ENCODE measurements around the gene IMMP2L. TPM values are rescaled to one million over a fixed set of nuclear protein-coding genes. Genes with fewer than 3 reads are reported as not detected.

IMMP2L gene
- total RNA-seq, 2 experiments from 2014 or later: 14.7 to 15.1 TPM

DNA sequence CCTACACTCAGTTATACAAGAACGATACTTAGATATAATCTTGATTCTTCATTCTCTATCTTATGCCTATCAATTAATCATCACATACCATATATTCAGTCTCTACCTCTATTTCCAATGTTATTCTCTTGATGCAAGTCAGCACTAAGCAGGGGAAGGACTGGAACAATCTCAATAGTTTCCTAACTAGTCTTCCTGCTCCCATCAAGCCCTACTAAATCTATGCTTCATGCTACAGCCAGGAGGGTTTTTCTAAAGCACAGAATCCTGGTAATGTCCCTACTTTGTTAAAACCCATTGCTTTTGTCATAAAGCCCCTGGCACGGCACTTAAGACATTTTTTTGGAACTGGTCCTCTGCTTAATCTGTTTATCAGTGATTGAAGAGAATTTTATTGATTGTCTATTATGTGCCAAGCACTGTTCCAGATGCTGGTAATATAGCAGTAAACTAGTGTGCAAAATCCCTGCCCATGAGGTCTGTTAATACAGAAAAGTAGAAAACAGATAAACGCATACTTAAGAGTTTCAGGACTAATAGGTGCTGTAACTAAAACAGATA lies 794.7 kb downstream of the IMMP2L start:
- ChIA-PET CTCF (no interaction called here), POLR2A (no interaction called here)

DNA sequence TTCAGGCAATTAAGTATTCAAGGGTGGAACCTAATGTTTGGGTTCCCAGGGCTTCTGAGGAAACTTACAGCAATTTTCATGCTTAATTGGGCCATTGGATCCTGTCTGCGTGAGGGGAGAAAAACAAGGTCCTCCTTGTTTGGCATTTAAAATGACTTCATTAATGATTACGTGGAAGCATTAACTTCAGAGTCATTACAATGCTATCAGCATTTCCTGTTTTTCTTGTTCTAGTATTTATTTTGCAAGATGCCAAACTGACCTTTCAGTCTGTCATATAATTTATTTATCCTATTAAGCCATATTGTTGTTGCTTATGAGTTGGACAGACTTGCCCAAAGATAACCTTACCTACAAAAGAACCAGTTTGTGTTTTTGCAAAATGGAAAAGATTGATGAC lies 795.4 kb downstream of the IMMP2L start:
- POLR2A ChIA-PET: no interaction called here
- CTCF ChIA-PET: no interaction called here

DNA sequence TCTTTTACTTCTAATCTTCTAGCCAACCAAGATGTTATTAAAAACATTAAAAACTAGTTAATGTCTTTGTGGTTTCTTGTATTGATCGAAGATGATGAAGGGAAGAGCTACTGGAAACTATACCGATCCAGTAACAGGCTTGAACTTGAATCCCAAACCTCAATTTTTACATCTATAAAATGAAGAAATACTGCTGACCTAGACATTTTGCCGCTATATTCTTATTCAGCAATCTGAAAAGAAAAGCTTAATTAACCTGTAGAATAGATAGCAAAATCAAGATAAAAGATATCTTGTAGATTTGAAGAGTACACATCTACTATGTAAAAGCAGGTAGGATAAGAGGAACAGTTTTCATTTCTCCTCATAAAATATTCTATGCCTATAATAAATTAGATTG lies 797.4 kb downstream of the IMMP2L start:
- CTCF ChIA-PET: no interaction called here
- POLR2A ChIA-PET: no interaction called here

DNA sequence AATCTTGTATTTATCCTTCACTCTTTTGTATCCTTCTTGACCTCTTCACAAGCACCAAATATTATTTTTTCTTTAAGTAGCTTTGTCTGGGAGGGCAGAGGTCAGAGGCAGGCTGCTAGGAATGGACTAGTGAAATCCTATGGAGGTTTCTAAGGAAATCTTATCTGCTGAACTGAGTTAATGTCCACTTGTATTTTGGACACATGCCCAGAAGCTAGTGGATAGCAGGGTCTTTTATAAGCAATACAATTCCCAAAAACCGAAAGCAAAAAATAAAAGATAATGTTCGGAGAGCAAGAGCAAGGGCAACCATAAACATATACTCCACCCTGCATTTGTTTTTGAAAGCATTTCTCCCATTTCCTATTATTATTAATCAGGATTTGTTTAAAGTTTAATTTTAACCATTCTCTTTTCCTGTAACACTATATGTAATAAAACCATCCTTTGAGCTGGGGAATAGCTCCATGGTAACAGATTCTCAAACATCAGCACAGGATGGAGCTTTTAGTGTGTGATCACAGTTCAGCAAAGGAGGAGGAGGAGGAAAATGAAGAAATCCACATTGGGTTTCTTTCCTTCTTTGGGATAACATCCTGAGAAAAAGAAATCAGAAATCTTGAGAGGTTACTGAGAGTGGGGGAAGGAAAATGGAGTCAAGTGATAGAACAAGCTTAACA lies 799.6 kb downstream of the IMMP2L start:
- POLR2A ChIA-PET: no interaction called here
- CTCF ChIA-PET: no interaction called here

DNA sequence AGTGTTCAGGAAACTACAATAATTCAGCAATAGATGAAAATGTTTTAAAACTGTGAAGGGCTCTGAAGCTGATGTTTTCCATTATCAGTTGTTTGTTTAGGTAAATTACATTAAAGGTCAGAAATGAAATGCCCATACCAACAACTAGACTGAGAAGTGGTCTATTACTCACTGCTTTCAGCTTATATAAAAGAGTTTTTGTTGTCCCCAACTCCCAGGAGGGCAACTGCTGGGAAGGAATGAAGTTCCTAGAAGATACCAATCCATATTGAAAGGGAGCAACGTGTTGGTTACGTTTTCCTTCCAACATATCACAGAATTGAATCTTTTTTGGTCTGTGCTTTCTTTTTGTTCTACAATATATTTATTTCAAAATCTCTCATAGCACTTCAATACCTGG lies 802.0 kb downstream of the IMMP2L start:
- CTCF ChIA-PET: no interaction called here
- POLR2A ChIA-PET: no interaction called here

DNA sequence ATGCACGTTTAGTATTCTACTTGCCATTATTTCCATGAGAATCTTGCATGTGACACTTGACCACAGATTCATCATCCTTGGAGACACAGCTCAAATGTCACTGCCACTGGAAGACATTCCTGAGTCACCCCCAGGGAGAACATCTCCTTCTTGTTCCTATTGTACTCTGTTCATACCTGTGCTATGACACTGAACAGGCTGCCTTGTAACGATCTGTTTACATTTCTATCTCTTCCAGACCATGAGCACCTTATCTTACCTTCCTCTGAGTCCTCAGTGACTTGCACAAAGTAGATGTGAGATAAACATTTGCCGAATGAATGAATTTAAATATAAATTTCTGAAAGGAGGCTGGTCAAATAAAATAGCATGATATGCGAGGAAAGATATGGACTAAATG lies 803.2 kb downstream of the IMMP2L start:
- POLR2A ChIA-PET: no interaction called here
- CTCF ChIA-PET: interaction anchor here (0.6 kb wide), 1 partner anchor 14 kb away, joined by 3 read pairs; no protein-coding TSS in a partner anchor

DNA sequence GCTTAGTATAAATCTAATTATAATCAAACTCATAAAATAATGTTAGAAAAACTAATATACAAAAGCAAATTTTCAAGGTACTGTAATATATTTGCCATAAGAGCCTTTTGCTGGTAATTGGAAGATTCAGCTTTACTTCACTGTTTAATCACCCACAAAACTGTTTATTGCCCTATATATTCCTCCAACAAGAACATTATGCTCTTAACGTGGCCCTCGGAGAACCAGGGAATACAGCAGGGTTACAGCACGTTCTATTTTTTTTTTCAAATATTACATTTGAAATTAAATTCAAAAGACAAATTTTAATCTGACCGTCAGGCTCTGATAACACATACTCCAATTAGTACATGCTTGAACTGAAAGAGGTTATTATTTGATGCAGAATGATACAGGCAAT lies 807.6 kb downstream of the IMMP2L start:
- ChIA-PET POLR2A (no interaction called here), CTCF (no interaction called here)

DNA sequence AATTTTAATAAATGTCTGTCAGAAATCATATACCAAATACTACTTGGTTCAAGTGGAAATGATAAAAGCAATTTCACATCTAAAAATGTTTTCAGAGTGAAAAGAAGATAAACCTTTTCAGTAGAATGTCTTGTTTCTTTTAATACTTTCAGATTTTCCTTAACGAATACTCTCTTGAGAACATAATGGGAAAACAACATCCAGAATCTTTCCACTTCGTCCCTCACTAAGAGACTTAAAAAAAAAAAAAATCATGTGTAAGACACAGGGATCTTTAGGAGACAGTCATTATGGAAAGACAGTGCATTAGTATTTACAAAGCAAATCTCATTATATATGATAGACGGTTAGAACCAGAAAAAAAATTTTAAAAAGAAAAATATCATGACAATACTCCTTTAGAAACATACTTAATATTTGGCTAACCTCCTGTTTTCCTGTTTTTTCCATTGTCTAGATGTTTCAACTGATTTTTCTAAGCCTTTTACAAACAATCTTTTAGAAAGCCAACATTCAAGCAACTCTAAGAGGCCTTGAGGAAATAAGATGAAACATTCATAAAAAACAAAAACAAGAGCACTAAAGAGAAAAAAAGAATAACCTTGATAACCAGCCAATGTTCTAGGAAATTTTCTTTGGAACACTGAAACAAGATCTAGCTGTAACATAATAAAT lies 811.2 kb downstream of the IMMP2L start:
- CTCF ChIA-PET: no interaction called here
- POLR2A ChIA-PET: no interaction called here

DNA sequence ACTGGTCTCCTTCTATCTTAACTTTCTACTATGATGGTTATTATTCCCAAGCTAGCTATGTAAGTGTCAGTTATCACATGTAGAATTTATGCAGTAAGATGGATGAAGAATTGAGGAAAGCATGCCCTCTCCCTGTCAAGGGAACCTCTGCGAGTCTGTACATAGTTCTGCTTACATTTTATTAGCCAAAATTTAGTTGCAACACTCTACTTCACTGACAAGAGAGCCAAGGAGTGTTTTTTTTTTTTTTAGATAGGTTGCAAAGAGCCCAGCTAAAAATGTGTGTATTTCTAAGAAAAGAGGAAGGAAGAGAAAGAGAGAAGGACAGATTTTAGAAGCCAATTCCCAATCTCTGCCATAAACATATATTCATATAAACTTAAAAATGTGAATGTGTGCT lies 829.1 kb downstream of the IMMP2L start:
- CTCF ChIA-PET: no interaction called here
- POLR2A ChIA-PET: no interaction called here

DNA sequence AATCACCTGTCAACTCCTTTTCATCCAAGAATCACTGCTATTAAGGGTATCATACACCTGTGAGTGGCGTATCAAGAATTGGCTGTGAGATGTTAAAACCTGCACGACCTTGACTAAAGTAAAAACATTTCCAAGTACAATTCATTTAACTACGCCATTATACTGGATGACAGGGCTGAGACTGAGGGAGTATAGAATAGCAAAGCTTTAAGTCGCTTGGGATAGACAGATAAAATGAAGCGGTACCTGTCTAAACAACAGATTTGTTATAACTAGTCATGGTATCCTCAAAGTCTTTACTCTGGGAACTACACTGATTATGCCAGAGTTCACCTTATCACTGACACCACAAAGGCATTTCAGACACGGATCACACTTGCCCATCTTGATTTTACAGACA lies 837.5 kb downstream of the IMMP2L start:
- POLR2A ChIA-PET: no interaction called here

DNA sequence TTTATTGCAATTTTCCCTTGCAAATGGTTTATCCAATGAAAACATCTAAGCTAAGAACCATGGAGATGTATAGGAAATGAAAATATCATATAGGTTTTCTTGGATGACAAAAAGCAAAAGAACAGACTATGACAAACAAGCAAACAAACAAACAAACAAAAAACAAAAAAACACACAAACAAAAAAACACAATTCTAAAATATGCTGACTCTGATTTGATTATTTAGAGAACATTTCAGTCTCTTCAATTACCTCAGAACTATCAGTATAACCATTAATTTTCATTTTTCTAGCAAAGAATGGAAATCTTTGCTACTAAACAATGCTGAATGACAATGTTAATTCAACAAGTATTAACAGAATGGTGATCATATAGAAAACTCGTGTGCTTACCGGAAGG lies 840.9 kb downstream of the IMMP2L start:
- CTCF ChIA-PET: no interaction called here
- POLR2A ChIA-PET: no interaction called here

More for the DNA sequence above, 837.5 kb downstream of the IMMP2L start:
- CTCF ChIA-PET: no interaction called here

DNA sequence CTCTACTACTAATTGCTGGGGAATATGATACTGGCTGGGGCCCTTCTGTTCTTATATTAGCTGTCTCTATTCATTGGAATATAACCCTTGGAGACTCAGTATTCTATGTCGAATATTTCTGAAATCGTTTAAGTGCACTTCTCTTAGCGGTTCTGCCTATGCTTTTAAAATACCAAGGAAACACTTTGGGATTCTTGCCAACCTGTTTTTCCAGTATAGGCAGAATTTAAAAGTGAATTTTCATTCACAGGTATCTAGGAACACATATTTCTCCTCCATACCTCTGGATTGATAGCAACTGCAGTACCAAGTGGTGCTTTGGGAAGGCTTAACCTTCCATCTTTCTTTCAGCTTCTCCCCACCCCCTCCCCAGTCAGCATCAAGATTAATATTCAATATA lies 841.7 kb downstream of the IMMP2L start:
- ChIA-PET CTCF (no interaction called here), POLR2A (no interaction called here)

DNA sequence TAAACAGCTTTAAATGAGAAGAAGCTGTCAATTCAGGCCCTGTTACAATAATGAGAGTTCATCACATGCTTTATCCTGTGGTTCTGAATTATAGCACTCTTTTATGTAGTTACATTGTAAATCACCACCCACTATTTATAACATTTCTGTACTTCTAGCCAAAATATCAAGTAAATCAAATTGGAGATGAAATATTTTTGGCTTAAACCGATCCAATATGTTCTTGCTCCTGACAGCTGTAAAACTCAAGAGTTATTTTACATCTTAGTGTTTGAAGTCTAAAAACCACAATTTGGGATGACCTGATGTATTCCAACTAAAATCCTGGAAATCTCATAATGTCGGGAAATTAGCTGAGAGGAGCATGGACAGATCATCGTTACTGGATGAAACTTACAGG lies 842.6 kb downstream of the IMMP2L start:
- CTCF ChIA-PET: no interaction called here
- POLR2A ChIA-PET: no interaction called here

DNA sequence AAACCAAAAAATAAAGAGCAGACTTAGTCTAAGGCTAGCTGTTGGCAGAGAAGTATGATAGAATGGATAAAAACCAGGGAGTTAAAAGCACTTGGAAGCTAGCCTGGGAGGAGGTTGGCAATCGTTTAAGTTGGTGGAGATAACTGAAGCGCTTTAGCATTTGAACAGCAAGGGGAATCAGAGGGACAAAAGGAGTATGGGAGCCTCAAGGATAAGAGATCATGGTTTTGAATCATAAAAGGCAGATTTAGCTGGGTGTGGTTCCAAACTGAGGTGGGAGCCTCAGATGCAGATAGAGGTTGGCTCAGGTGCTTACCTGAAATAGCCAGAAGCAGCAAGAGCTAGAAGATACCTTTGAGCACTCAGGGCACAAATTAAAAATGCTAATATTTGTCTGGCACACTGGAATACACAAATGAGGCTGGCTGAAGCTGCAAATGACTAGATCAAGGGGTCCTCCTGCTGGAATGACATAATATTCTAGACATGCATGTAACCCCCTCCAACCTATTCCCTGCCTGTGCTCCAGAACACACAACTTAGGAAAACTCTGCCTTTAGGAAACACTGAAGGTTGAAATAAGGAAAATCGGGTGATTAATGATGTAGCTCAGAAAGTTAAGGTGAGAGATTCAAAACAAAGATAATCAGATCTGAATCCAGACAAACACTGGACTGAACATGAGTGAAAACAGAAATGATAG lies 843.6 kb downstream of the IMMP2L start:
- CTCF ChIA-PET: no interaction called here

DNA sequence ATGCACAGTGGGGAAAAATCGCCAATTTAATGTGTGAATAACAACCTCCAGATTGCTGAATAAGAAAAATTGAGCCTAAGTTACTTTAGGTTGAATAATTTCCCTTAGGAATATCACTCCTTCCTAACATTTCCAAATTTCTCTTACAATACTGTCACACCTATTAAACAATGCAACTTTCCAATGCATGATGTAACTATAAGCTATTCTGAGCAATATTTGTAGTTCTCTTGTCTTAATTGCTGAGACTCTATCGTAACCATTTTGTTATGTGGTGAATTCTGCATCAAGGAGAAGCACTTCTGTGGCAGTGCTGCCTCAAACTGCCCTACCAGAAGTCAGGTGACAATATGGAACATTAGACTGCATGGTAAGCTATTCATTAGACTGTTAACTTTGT lies 858.1 kb downstream of the IMMP2L start:
- ChIA-PET POLR2A (no interaction called here), CTCF (no interaction called here)

More for the DNA sequence above, 843.6 kb downstream of the IMMP2L start:
- POLR2A ChIA-PET: no interaction called here

DNA sequence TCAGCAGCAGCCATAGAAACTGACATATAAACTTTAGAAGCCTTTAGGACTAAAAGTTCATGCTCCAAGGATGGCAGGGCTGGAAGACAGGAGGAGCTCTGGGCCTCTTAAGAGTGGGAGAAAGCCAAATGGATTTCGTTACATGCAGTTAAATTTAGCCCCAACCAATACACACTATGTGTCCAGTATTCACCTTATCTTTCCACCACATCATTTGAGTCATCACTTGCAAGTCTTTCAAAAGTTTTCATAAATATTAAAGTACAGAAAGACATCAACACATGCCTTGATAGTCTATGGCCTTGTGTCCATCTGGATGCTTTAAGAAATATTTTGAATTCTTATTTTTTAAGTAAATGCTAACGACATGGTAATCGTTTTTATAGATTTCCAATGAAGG lies 863.7 kb downstream of the IMMP2L start:
- CTCF ChIA-PET: no interaction called here
- POLR2A ChIA-PET: no interaction called here

DNA sequence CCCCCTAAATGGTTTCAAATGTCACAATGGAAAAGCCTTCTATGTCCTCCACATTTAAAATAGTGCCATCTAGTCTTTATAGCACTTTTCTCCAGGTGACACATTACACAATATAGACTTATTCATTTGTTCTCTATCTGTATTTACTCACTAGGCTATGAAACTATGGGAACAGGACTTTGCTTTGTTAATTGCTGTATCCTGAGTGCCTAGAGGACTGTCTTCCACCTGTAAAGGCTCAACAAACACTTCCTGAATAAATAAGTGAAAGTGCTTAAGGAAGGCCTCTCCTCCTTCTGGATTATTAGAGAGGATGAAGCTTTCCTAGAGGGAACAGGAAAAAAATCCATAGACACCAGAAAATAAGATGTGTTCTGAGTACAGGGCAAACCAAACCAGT lies 868.9 kb downstream of the IMMP2L start:
- POLR2A ChIA-PET: no interaction called here
- CTCF ChIA-PET: no interaction called here

DNA sequence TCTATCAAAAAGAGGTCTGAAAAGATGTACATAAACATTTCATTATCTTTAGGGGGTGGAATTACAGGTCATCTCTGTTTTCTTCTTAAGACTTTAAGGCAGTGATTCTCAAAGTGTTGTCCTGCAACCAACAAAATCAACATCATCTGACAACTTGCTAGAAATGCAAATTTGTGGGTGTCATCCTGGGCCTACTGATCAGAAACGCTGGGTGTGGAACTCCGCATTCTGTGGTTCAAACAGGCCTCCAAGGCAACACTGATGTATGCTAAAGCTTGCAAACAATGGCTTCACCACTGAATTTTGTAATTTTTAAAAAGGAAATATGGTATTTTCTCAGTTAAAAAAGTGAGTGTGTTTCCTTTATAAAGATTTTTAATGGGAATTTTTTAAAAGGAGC lies 873.4 kb downstream of the IMMP2L start:
- ChIA-PET CTCF (no interaction called here), POLR2A (no interaction called here)

DNA sequence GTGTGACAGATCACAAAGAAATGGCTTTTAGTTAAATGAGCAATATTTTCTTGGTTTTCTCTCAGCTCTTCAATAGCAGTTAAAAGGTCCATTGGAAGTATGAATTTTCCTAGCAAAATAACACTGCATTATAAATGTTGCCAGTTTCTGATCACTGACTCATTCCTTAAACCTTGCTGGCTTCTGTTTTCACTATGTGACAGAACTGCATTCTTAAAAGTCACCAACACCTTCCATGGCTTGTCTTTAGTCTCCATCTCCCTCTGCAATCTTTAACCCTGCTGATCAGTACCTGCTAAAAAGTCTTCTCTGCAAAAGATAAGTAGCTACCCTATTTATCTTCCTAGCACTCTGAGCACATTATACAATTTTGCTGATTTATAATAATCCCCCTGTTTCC lies 876.4 kb downstream of the IMMP2L start:
- POLR2A ChIA-PET: no interaction called here
- CTCF ChIA-PET: no interaction called here

DNA sequence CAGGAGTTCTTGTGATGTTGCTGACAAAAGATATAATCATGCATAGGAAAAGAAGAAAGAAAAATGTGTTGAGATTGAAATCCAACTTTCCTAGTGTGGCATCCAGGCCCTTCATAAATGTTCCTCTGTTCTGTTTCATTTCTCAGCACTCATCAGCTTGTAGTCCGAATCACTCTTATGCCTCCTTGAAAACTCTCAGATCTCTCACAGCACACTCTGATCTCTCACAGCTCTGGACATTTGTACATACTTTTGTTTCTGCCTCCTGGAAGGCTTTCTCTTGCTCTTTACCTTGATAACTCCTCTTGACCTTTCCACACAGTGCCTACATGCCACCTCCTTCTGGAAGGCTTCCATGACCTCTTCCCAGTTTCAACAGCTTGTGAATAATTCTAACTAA lies 880.4 kb downstream of the IMMP2L start:
- POLR2A ChIA-PET: no interaction called here
- CTCF ChIA-PET: no interaction called here

DNA sequence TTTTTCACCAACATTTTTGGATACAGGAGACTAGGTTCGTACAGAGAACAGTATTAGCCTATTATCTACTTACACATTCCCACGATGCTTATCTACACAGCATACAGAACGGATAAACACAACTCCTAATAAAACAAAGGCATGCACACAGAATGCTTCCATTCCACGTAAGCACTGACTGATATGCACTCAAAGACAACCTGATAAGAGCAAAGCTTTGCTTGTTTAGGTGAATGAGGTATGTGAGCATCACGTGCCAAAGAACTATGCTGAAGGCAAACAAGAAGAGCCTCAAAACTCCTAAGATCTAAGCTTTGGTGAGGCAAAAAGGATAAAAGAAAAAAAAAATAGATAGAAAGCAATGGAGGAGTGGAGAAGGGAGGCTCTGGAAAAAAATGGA lies 884.9 kb downstream of the IMMP2L start:
- CTCF ChIA-PET: no interaction called here
- POLR2A ChIA-PET: no interaction called here

All from activated CD8-positive, alpha-beta memory T cell treated with anti-CD3 and anti-CD28 coated beads for 36 hours (primary cell).